HG02981 (cell line): ENCODE data around the gene HSFY1.
"Not testable (repeated sequence)": the region's sequence is repeated elsewhere in the genome, so short reads cannot be mapped to it uniquely, and the experiment has no call there.

Experiments
- ATAC-seq: cut with Tn5 transposase; IDR thresholded peaks from one replicate; pipeline ENCODE4 v1.9.1; 2021; ENCODE audit warnings: mild to moderate bottlenecking, moderate library complexity; ENCODE audit not compliant: unreplicated experiment

HSFY1 gene

GRCh38 chrY:18546420-18546819 is at the start of gene HSFY1:
TSS of gene HSFY1 (plus strand) at chrY:18546720. CDS start at chrY:18546788, 68 bp downstream.
- ATAC-seq: not testable (repeated sequence)

- not testable (repeated sequence) for ATAC-seq
Observed at GRCh38 chrY:18504266-18504665, 42.3 kb upstream of the HSFY1 start.

GRCh38 chrY:18530995-18531655 is 15.4 kb upstream of the HSFY1 start:
- ATAC-seq: not testable (repeated sequence)

GRCh38 chrY:18538952-18539351 is 7.6 kb upstream of the HSFY1 start:
- ATAC-seq: not testable (repeated sequence)

GRCh38 chrY:18553132-18553531 is 6.6 kb downstream of the HSFY1 start:
- ATAC-seq: not testable (repeated sequence)

- ATAC-seq: not testable (repeated sequence)
Observed at GRCh38 chrY:18565915-18566314, 19.4 kb downstream of the HSFY1 start.
